HL-60 (cell line): Measurements from ENCODE around the gene AGL.

Source experiments
- DNase-seq, 2 experiments: peaks; one replicate each; pipeline ENCODE4 v3.0.0-alpha.2; 2010 to 2020; ENCODE audit warnings: low read depth in 1 of 2, low spot score in 1 of 2
- H3K27ac ChIP-seq: fragments of 250-450 bp; sonication (Bioruptor Pico); replicated peaks from 2 replicates; pipeline ENCODE4 v1.5.1; 2020; ENCODE audit warnings: mild to moderate bottlenecking, moderate library complexity
- H3K27me3 ChIP-seq: fragments of 250-450 bp; sonication (Bioruptor Pico); 2 replicates; pipeline ENCODE4 v1.5.1; 2021; ENCODE audit warnings: mild to moderate bottlenecking, moderate library complexity; ENCODE audit not compliant: insufficient read depth, poor library complexity, severe bottlenecking
- H3K4me3 ChIP-seq: replicated peaks from 2 replicates; pipeline ENCODE4 v1.5.1; 2011; ENCODE audit warnings: mild to moderate bottlenecking, control low read depth, low read length; ENCODE audit not compliant: insufficient read depth
- GABPA ChIP-seq: IDR thresholded peaks from 2 replicates; pipeline ENCODE4 v1.6.1; 2012; ENCODE audit warnings: low read depth
- POLR2AphosphoS5 ChIP-seq: IDR thresholded peaks from 2 replicates; pipeline ENCODE4 v1.6.1; 2012; ENCODE audit warnings: low read depth
- SPI1 ChIP-seq: IDR thresholded peaks from 2 replicates; pipeline ENCODE4 v1.6.1; 2012; ENCODE audit warnings: low read depth, mild to moderate bottlenecking, borderline replicate concordance
- TF ChIP-seq, protein P1 (sequence below): IDR thresholded peaks from 2 replicates; pipeline ENCODE4 v1.6.1; 2012; ENCODE audit warnings: low read depth; ENCODE audit not compliant: insufficient replicate concordance
- TF ChIP-seq, protein P2 (sequence below): IDR thresholded peaks from one replicate; pipeline ENCODE4 v1.5.1; 2011; ENCODE audit warnings: low read length, control low read depth, inconsistent platforms; ENCODE audit not compliant: insufficient read depth

AGL gene

DNA sequence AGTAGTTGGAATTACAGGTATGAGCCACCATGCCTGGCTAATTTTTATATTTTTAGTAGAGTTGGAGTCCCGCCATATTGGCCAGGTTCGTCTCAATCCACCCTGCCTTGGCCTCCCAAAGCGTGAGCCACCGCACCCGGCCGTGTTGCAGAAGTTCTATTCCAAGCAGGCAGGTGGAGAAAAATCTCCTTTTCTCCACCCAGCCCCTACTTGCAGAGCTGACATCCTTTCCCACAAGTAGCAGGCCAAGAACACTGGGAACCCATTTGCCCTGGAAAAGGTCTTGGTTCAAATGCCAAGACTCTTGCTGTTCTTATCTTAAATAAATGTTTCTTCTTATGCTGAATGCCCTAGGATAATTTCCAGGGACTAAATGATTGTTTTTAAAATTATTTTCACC lies 17.5 kb downstream of the AGL start:
- no peaks in the 10 kb centered on the region for H3K27me3 ChIP-seq
- H3K27ac ChIP-seq, result no peak overlapping the region
- TF ChIP-seq, protein P1, sequence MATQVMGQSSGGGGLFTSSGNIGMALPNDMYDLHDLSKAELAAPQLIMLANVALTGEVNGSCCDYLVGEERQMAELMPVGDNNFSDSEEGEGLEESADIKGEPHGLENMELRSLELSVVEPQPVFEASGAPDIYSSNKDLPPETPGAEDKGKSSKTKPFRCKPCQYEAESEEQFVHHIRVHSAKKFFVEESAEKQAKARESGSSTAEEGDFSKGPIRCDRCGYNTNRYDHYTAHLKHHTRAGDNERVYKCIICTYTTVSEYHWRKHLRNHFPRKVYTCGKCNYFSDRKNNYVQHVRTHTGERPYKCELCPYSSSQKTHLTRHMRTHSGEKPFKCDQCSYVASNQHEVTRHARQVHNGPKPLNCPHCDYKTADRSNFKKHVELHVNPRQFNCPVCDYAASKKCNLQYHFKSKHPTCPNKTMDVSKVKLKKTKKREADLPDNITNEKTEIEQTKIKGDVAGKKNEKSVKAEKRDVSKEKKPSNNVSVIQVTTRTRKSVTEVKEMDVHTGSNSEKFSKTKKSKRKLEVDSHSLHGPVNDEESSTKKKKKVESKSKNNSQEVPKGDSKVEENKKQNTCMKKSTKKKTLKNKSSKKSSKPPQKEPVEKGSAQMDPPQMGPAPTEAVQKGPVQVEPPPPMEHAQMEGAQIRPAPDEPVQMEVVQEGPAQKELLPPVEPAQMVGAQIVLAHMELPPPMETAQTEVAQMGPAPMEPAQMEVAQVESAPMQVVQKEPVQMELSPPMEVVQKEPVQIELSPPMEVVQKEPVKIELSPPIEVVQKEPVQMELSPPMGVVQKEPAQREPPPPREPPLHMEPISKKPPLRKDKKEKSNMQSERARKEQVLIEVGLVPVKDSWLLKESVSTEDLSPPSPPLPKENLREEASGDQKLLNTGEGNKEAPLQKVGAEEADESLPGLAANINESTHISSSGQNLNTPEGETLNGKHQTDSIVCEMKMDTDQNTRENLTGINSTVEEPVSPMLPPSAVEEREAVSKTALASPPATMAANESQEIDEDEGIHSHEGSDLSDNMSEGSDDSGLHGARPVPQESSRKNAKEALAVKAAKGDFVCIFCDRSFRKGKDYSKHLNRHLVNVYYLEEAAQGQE, result no peak
- TF ChIP-seq, protein P2, sequence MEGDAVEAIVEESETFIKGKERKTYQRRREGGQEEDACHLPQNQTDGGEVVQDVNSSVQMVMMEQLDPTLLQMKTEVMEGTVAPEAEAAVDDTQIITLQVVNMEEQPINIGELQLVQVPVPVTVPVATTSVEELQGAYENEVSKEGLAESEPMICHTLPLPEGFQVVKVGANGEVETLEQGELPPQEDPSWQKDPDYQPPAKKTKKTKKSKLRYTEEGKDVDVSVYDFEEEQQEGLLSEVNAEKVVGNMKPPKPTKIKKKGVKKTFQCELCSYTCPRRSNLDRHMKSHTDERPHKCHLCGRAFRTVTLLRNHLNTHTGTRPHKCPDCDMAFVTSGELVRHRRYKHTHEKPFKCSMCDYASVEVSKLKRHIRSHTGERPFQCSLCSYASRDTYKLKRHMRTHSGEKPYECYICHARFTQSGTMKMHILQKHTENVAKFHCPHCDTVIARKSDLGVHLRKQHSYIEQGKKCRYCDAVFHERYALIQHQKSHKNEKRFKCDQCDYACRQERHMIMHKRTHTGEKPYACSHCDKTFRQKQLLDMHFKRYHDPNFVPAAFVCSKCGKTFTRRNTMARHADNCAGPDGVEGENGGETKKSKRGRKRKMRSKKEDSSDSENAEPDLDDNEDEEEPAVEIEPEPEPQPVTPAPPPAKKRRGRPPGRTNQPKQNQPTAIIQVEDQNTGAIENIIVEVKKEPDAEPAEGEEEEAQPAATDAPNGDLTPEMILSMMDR, result no peak
- TF ChIP-seq SPI1 (no peak), GABPA (no peak), POLR2AphosphoS5 (no peak)
- no peak overlapping the region for H3K4me3 ChIP-seq
- no peak for DNase-seq

DNA sequence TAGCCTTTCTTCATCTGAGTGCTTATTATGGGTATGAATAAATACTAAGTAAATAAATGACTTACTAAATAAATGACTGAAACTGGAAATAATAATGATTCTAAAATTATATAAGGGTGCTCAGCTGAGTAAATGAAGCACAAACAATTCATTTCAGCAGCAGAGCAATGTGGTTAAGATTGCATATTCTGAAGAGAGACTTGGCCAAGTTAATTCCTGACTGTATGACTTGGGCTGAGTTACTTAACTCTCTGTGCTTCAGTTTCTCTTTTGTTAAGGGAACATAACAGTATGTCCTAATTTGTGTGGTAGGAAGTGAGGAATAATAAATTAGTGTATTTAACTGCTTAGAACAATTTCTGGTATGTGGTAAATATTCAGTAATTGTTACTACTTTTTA lies 19.1 kb downstream of the AGL start:
- TF ChIP-seq, protein P1, result no peak
- TF ChIP-seq GABPA (no peak), SPI1 (no peak), POLR2AphosphoS5 (no peak)
- TF ChIP-seq, protein P2, result no peak
- no peak overlapping the region for H3K4me3 ChIP-seq
- no peaks in the 10 kb centered on the region for H3K27me3 ChIP-seq
- DNase-seq, result peak; percentile 24 to 25
- H3K27ac ChIP-seq, result no peak overlapping the region

DNA sequence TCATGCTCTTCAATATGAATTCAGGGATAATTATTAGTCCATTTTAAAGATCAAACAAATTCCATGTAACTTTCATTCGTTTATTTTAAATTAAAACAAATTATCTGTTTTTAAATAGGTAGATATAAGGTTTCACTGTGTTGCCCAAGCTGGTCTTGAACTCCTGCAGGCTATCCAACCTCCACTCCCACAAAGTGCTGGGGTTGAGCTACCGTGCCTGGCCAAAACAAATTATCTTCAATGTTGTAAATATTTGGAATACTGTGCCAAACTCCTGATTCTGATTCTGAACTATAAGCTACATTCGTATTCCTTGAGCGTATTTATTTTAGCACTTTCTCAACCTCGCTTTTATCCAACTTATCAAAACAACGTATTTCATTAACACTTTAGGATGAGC lies 19.6 kb downstream of the AGL start:
- Histone ChIP-seq H3K4me3 (no peak overlapping the region), H3K27me3 (no peaks in the 10 kb centered on the region), H3K27ac (no peak overlapping the region)
- TF ChIP-seq, protein P1, result no peak
- TF ChIP-seq POLR2AphosphoS5, result no peak
- no peak for TF ChIP-seq SPI1
- DNase-seq, result no peak

DNA sequence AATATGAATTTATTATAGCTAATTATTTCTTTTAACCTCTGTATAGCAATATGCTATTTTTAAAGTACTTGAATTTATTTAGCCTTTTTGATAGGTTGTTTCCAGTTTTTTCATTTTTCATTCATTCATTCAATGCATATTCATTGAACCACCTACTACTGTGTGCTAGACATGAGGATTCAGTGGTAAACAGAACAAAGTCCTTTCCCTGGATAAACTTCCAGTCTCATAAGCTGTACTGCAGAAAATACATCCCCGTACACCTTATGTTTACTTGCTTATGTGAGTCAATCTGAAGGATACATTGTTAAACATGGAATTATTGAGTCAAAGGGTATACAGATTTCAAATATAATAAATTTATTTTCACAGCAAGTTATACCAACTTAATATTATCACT lies 21.9 kb downstream of the AGL start:
- Histone ChIP-seq H3K27me3 (no peaks in the 10 kb centered on the region), H3K4me3 (no peak overlapping the region), H3K27ac (no peak overlapping the region)
- TF ChIP-seq POLR2AphosphoS5 (no peak), SPI1 (no peak), GABPA (no peak)
- TF ChIP-seq, protein P2, result no peak
- TF ChIP-seq, protein P1, result no peak
- DNase-seq, result no peak
